HG02798 (cell line): Measurements from ENCODE around the gene ABL1.

Experiments
- ATAC-seq: cut with Tn5 transposase; IDR thresholded peaks from one replicate; pipeline ENCODE4 v1.9.1; 2021; ENCODE audit warnings: mild to moderate bottlenecking; ENCODE audit not compliant: unreplicated experiment, poor library complexity

The ABL1 gene

DNA sequence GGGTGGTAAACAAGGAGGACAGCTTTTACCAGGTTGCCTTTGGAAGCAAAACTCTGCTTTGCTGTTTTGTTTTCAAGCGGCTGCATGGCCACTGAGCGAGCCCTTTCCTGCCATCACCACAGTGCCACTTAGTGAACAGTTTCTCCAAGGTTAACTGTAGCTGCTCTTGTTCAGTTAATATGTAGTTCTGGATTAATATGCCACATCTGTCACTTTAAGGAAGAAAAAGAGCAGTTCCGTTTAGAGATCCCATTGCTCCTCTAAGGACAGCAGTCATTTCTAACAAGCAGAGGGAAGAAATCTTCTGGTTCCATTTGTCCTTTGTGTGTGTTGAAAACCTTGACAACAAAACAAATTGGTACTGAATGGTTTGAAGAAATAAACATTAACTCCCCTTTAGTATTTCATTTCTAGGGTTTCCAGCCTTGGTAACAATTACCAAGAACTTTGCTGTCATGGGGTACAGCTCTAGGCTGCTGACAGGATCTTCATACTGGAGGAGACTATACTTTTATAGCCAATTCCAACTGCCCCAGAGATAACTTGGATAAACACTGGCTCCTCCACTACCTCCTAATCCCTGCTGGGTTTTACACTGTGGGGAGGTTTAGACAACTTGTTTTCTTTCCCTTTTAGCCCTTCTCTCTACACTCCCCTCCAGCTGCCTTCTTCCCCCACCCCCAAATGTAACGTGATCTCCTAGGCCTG lies 10.3 kb upstream of the ABL1 start:
- ATAC-seq = no peak

DNA sequence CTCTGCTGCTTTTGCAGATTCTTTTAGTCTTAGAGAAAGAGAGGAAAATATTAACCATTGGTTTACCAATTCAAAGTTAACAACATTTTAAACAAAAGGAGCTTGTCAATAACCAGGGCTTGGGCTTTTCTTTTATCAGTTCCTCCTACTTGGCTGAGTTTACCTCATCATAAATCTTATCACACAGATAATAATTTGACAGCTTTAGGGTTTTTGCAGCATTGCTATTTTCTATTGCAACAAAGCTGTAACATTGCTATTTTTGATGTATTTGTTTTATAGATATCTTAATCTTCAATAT lies 9.8 kb upstream of the ABL1 start:
- ATAC-seq = no peak

DNA sequence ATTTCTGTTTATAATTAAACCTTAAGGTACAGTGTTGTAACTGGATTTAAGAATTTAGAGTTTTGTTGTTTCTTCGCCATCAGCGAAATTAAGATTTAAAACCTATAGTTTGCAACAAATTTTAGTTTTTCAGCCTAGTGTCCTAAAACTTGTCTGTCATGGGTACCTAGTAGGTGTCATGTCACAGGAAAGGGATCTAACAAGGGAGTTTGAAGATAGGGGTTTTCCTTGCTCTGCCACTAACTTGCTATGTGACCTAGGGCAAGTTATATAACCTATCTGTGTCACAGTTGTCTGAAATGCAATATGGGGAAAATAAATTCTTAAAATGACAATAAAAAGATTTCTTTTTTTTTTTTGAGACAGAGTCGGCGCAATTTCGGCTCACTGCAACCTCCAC lies 9.2 kb upstream of the ABL1 start:
- no peak for ATAC-seq

DNA sequence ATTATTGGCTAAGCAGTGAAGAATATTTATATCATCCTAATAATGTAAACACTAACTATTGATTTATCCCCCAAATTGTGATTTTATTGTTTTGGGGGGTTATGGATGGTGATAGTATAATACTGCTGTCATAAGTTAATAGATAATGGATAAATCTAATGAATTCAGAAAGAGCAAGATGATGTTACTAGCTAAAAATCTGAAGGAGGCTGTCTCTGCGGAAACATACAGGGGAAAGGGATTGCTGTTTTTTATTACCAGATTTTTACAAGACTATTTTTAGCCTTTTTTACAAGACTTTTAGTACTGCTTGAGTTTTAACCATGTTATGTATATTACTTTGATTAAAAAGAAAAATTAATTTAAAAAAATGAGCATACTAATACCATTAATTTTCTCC lies 5.3 kb upstream of the ABL1 start:
- ATAC-seq = no peak

DNA sequence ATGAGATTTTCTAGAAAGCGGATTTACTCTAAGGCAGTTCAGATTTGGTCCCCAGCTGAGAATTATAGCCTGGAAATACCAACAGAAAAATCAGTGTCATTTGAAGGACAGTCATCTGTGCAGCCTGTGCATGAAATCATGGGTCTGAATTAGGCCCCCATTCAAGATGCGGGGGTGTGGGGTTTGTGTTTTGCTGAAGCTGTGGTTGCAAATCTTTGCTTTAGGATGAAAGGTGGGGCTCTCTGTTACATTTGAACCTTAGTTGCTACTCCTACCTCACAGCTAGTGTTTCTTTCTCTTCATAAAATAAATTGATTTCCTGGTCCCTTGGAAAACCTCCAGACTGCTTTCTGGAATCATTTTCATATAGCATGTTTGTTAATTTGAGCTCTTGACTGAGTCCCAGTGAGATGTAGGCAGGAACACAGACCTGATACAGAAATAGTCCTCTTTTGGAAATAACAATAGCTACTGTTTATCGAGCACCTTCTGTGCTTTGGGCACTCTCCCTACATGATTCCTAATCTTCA lies 4.8 kb upstream of the ABL1 start:
- ATAC-seq = no peak

DNA sequence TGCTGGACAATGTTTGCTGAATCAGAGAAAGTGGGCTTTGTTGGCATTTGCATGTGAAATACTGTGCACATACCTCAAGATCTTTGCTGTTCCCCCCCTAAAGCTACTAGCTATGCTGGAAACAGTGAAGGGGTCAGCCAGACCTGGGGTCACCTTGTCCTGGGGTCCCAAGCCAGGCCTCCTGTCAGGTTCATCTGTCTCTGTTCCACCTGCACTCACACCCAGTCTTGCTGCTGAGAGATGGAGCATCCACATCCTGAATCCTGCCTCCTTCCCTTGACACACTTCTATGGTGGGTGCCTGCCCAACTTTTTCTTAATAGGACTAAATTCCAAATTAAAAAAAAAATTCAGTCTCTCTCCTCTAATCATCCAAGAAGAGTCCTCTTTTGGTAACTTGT lies 4.0 kb upstream of the ABL1 start:
- ATAC-seq = no peak

DNA sequence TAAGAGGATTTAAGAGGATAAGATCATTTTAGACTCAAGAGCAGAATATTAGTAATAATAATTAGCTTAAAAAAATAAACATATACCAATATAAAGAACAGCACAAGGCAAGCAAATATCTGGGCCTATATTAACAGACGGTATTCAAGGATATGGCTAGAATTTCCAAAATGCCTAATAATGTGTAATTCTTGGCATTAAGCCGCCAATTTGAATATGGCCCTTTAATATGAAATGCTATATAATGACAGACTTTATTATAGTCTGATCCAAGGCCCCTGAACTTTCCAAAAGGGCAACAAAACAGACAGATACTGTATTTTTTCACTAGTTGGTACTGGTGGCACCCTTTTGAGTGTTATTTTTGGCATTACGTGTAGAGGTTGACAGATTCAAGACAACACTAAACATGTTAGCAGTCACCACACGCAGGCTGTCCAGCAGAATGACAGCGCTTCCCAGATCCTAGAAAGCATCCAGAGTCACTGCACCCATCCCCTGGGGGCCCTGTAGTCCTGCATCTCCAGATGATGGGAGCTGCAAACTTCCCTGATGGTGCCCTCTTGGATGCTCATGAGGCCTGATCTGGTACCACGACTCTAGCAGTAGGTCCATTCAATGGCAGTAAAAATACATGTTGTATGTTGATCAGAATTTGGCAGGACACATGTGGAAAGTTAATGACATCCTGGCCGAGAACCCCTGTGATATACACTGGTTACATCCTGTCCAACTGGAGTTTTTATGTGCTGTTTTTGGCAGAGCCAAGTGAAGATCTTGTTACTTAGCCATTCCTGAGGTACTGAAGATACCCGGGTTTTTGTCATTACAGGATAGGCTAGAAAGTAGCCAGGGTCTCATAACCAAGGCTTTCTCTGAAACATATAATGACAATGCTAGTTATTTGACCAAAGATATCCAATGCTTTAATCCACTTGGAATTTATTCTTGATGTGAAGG lies 1.7 kb upstream of the ABL1 start:
- ATAC-seq = no peak

DNA sequence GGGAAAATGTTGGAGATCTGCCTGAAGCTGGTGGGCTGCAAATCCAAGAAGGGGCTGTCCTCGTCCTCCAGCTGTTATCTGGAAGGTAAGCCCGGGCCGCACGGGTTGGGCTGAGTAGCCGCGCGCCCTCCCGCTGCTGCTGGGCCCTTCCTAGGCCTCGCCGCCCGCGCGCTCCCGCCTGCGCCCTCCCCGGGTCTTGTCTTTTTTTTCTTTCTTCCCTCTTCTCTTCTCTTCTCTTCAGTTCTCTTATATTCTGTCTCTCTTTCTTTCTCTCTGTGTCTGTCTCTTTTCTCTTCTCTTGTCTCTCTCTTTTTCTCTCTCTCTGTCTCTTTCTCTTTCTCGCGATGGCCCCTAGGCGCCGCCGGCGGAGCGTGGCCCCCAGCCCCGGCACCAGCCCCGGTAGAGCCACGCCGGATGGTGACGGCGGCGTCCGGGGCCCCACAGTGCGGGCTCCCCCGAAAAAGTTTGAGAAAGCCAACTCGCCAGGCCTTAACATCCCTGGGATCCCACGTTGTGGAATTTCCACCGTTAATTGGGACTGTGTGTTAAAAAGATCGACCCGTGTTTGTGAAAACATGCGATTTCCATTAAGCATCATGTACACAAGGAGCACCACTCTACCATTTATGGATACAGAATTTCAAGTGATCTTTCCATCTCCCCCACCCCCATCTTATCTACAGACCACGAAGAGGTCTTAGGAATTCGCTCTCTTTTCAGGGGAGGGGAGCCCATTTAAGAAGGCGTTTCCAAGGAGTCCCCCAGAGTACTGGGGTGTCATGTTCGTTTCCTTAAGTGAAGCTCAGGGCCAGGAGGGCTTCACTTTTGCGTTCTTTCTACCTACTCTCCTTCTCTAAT lies 616 bp downstream of the ABL1 start:
- no peak for ATAC-seq

DNA sequence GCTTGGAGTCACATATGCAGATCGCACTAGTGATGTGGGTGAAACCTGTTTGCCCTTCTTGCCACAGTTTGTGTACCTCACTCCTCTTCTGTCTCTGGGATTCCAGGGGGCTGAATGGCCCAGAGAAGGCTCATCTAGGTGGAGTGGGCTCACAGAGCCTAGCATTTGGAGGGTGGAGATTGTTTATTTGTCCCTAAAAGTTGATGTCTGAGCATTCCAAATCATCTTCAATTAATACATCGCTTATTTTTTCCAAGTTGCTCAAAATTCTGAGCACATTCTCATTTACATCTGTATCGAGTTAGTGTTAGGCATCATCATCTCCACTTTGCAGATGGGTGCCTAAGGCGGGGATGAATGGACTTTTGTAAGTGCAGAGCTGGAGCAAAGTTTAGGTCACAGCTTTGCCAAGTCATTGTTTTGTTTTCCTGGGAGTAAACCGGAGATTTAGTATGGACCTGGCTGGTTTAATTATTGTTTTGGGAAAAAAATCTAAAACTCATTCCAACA lies 2.0 kb downstream of the ABL1 start:
- no peak for ATAC-seq

DNA sequence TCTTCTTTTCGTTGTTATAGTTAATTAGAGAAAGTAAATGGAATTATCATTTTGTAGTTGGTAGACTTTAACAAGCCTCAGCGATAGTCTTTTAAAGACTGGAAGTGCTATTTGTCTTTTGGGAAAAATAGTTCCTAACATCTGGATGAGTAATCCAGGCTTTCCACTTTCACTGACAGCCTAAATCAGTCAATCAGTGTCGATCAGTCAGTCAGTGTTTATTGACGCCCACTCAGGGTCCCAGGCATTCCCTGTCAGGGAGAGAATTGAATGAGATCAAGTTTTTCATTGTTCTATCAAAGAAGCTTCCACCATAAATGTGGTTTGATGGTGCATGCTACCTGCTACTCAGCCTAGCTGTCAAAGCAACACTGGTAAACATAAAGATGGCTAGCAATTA lies 2.6 kb downstream of the ABL1 start:
- ATAC-seq = no peak

DNA sequence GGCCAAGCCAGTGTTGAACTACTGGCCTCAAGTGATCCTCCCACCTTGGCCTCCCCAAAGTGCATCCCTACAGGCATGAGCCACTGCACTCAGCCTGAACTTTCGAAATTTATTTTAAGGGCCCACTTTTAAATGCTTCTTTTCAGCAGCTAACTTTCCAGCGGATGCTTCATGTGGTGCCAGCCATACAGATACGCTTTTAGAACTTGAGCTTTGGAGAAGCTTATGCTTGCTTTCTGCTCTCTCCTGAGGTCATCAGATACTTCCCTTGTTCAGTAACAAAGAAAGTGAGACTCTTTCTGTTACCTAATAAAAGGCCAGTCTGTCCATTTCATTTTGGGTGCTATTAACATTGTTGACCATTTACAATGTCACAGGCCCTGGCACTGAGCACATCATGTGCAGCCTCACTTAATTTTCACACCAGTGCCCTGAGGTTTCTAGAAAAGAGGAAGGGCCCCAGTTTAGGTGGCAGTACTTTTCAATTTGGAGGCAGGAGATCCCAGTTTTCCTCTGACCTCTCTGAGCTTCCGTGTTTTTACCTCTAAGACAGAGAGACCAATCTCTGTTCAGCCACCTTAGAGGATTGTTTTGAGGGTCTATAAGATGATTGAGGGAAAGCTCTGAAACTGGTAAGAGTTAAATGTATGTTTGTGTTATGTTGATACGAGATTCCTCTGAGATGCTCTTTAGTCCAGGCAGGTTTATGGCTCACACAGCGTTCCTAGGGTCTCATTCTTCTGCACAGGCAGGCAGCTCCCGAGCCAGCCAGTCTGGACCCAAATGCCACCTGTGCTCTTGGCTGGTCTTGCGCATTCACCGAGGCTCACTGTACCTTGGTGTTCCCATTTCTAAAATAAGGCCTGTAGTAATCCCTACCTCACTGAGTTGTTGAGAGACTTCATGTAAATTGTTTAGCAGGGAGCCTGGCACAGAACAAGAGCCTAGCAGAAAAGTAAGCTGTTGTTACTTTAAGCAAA lies 4.4 kb downstream of the ABL1 start:
- ATAC-seq = no peak

DNA sequence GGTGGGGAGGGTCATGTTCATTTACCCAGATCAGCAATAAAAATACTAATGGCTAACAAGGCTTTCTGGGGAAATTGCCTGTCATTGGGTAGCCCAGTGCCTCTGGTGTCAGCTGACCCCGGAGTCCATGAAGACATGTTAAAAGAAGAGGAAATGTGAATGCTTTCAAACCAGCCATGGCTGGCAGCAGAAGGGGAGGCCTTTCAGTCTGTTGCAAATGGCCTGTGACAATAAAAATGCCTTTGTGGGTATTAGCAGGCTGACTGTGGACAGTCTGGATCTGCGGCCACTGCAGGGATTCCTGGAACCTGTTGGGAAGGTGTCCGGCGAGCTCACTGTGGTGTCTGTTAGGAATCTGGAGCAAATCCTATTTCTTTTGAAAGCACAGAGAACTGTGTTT lies 7.5 kb downstream of the ABL1 start:
- ATAC-seq = no peak

DNA sequence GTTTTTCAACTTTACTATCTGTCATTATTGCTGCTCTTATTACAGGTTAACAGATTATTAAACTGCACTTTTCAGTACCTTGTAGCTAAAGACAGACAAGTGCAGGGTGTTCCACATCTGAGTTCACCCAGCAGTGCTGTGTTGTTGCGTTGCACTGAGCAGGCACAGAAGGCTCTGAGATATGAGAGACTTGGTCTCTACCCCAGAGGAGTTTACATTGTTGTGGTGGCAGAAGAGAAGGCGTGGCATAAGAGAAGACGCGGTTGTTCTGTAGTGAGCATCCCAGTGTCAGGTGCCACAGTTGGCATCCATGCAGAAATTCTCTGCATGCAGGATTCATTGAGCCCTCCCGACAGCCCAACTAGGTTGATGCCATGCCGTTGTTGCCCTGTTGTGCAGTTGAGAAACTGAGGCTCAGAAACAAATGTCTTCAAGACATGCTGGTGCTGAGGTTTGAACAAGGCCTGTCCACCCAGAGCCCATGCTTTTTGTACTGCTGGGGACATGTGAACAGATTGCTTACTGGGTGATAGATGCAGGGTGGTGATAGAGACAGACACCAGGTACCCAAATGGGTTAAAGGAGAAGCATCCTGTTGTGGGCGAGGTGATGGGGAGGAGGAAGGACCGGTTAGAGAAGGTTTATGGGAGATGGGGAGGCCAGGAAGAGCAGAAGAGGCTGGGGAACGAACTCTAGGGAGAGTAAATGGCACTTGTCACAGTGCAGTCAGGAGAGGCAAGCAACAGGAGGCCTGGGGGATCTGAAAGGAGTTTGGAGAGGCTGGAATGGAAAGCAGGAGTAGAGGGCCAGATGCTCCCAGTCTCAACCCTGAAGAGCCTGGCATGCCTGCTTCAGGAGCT lies 8.2 kb downstream of the ABL1 start:
- ATAC-seq = no peak

DNA sequence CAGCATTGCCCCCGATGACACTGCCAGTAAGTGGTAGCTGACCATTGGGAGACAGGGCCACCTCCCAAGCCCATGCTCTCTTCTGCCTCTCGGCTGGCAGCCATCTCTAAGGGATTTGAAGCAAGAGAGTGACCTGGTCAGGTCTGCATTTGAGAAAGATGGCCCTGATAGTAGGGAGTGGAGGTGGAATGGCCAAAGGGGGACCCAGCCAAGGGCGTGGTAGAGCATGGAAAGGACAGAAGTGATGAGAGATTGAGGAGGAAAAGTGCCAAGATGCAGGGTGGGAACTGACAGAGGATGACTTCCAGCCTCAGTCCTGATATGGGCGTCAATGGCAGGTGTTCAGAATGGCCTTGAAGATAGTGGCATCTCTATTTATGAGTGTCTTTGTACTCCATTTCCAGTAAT lies 9.0 kb downstream of the ABL1 start:
- no peak for ATAC-seq

DNA sequence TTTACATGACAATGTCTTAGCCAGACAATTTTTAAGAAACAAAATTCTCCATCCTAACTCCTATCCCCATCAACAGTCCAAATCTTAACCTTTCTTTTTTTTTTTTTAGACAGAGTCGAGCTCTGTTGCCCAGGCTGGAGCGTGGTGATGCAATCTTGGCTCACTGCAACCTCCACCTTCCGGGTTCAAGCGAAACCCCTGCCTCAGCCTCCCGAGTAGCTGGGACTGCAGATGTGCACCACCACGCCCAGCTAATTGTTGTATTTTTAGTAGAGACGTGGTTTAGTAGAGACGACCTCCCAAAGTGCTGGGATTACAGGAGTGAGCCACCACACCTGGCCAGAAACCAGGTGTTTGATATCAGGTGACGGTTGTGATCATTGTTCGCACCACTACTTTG lies 10.2 kb downstream of the ABL1 start:
- no peak for ATAC-seq

DNA sequence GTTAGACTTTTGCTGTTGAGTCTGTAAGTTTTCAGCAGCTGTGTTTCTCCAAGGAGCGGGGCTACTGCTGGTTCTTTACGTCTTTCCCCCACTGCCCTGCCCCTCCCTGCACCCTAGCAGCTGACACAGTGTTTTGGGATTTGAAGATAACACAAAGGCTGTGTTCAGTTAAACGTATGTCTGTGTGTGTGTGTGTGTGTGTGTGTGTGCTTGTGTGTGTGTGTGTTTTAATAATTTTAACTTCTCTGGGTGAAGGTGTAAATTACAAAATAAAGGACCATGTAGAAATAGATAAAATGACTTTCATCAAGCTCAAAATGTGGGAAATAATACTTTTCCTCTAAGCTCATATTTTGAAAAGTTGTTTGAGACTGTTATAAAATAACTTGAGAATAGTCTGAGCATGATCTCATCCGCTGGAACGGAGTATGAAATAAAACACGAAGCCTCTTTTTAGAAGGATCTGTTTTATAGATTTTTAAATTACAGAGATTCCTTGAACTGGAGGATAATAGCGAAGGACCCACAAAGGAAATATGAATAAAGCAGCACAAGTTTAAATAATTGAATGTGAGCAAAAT lies 10.9 kb downstream of the ABL1 start:
- no peak for ATAC-seq

DNA sequence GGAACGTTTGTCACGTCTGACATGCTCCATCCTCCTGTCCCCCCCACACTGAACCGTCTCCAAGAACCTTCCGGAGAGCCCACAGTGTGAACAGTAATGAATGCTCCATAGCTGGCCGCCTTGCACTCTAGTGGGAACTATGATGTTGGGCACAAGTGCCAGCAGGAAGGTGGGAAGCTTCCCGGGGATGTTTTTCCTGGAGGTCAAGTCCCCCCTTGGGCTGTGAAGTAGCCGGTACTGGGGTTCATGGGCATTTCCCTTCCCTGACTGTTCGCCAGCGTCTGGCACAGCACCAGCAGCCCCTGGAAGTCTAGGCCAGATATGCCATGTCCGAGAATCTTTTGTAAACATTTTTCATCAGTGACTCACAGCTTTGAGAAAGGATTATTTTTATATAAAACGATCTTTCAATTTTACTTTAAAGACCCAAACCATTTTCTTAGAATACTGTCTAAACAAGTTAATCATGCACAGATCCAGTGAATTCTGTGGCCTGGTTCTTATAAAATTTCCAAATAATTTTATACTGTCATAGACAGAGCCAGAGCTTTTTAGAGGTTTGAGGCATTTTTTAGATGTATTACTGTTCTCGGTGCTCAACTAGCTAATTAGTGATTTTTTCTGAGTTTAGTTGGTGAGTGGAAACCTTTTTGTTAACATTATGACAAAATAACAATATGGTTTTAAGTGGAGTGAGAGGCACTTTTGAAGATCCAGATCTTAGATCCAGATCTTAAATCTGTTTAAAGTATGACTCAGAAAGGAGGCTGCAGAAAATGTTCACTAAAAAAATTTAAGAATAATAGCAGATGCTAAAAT lies 11.6 kb downstream of the ABL1 start:
- no peak for ATAC-seq
